Measurements from ENCODE around the gene BAK1.
"Not testable (repeated sequence)": the region's sequence is repeated elsewhere in the genome, so short reads cannot be mapped to it uniquely, and the experiment has no call there.

Gene BAK1

GRCh38 chr6:33549196-33549595 is 30.9 kb downstream of the BAK1 start:
- no peak for DNase-seq

DNA sequence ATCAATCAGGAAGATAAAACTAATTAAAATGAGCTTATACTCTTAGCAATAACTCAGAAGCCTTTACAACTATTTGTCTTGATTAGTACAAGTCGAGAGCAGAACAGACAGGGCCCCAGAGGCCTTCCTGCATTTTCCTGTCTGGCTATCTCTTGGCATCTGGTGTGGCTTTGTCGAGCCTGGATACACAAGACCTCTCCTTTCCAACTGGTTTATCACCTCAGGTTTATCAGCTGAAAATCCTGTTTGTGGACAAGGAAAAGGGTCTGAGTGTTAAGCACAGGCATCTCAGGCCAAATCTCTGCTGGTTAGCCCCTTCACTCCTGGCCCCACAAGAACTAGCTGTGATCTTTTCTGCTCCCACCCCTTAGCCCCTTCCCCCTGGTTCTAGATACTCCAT is 32.6 kb downstream of the BAK1 start:
- no peak for DNase-seq

DNA sequence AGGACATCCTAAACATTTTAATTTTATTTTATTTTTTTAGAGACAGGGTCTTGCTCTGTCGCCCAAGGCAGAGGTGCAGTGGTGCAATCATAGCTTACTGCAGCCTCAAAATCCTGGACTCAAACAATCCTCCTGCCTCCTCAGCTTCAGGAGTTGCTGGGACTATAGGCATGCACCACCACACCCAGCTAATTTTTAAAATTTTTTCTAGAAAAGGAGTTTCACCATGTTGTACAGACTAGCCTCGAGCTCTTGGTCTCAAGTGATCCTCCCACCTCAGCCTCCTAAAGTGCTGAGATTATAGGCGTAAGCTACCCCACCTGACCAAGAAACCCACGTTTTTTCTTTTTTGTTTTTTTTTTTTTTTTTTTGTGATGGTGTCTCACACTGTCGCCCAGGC is 33.3 kb downstream of the BAK1 start:
- no peak for DNase-seq

GRCh38 chr6:33545292-33545691 is 34.8 kb downstream of the BAK1 start:
- DNase-seq, result not testable (repeated sequence)

- no peak for DNase-seq
These were observed 37.0 kb downstream of the BAK1 start for GRCh38 chr6:33543116-33543515.

GRCh38 chr6:33540768-33541167 is 39.3 kb downstream of the BAK1 start:
- no peak for DNase-seq

- no peak for DNase-seq
These were observed 45.4 kb downstream of the BAK1 start for GRCh38 chr6:33534702-33535101.

- DNase-seq, result peak; percentile 30
These were observed 46.8 kb downstream of the BAK1 start for GRCh38 chr6:33533163-33533869.

GRCh38 chr6:33532431-33532830 is 47.6 kb downstream of the BAK1 start:
- DNase-seq, result not testable (repeated sequence)

GRCh38 chr6:33530617-33531016 is 49.5 kb downstream of the BAK1 start:
- not testable (repeated sequence) for DNase-seq

All from stimulated activated CD4-positive, alpha-beta T cell treated with anti-CD3 and anti-CD28 coated beads, Interleukin-12 subunit alpha, Interleukin-12 subunit beta, amount 100 ng/mL, for 4 hours (primary cell).